Left colon (tissue), 2 donors: Measurements from ENCODE around the gene MTG1. TPM values are rescaled to one million over a fixed set of nuclear protein-coding genes. Genes with fewer than 3 reads are reported as not detected.
"Not testable (repeated sequence)": the region's sequence is repeated elsewhere in the genome, so short reads cannot be mapped to it uniquely, and the experiment has no call there.

ENCODE experiments used
- ATAC-seq: fragments of 200-7000 bp; cut with Tn5 transposase; one replicate; pipeline ENCODE4 v1.9.1; 2020; ENCODE audit warnings: mild to moderate bottlenecking, moderate library complexity
- DNase-seq, 2 donors: peaks; one replicate each; pipeline ENCODE4 v3.0.0-alpha.2; 2020
- intact Hi-C, 2 donors: fragments of 100-400 bp; cut with DNase I in 1 of 2; cut with micrococcal nuclease in 1 of 2; formaldehyde crosslinking; loops; one replicate each; pipeline versions ENCODE4 v1.11.2 to v1.14.0; 2022; cut with DNase I, micrococcal nuclease
- total RNA-seq, 2 donors: library from RNA; stranded (reverse); fragmentation: NEBNext Ultra II Directional; extraction: Animal tissue kit (Norgen Biotek cat#: 25700); gene quantifications; one replicate each; pipeline ENCODE4 v1.2.1, GENCODE V29; 2021
- donor health status: DM: no; HTN: no; CAD: no.
- donor health status: DM: yes; HTN: yes; CAD: no.

MTG1 gene
- total RNA-seq, 2 donors from 2014 or later: 38.0 to 49.5 TPM

GRCh38 chr10:133439517-133440461, 45.8 kb downstream of the MTG1 start:
- DNase-seq: no peak
- intact Hi-C loops: no loop called here

GRCh38 chr10:133440633-133441285, 46.8 kb downstream of the MTG1 start:
- ATAC-seq: no peak
- no peak for DNase-seq
- intact Hi-C loops: no loop called here

More at GRCh38 chr10:133439517-133440461, 45.8 kb downstream of the MTG1 start:
- no peak for ATAC-seq

- DNase-seq, intact Hi-C loops, ATAC-seq: not testable (repeated sequence)
Measured at GRCh38 chr10:133441356-133441755, 47.4 kb downstream of the MTG1 start.

DNA sequence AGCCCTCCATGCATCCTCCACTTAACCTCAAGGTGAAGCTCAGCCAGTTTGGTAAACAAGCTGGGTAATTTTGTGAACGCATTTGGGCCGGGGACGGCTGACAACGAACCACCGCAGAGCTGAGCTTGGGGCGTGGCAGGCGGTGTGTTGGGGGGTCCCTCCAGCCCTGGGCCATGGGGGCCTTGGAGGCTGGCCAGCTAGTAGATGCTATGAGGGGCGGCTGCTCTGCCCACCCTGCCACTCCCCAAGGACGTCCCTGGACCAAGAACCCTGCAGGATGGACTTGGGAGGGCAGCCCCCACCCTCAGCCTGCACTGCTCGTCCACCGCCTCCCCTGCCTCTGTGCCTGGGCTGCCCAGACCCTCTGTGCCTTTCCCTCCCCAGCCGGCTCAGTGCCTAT, 47.8 kb downstream of the MTG1 start:
- intact Hi-C loops: no loop called here
- DNase-seq: no peak
- no peak for ATAC-seq

DNA sequence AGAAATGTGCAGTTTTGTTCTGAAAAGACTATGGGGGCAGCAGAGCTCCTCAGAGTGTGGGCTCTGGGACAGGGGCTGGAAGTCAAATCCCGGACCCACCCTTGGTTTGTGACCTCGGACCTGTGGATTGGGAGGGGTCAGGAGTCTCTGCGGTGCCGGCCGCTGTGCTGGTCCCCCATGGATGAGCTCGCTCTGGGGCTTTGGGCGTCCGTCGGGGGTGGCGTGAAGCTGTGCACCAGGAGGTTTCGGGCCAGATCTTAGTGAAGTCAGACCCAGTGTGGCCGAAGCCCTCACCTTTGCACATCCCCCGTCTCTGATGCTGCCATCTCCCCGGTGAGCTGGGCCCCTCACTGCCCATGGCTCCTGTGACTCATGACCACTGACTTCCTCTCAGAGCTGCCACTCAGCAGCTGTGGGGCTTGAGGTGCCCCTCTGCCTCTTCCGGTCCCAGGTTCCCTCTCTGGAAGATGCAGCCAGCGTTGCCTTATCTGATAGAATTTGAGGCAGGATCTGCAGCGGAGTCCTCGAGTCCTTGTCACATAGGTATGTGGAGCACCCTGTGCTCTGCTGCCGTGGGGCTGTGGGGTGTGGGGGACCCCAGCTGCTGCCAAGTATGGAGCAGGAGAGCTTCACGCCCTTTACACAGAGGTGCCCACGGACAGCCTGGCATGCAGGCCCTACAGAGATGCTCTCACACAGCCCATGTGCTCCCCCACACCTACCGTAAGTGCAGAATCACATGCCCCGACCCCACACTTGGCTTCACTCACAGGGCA, 48.4 kb downstream of the MTG1 start:
- ATAC-seq (no peak), DNase-seq (no peak)
- intact Hi-C loops: no loop called here

- intact Hi-C loops: no loop called here
- no peak for DNase-seq
- ATAC-seq: no peak
Measured at GRCh38 chr10:133442967-133443924, 49.3 kb downstream of the MTG1 start.

DNA sequence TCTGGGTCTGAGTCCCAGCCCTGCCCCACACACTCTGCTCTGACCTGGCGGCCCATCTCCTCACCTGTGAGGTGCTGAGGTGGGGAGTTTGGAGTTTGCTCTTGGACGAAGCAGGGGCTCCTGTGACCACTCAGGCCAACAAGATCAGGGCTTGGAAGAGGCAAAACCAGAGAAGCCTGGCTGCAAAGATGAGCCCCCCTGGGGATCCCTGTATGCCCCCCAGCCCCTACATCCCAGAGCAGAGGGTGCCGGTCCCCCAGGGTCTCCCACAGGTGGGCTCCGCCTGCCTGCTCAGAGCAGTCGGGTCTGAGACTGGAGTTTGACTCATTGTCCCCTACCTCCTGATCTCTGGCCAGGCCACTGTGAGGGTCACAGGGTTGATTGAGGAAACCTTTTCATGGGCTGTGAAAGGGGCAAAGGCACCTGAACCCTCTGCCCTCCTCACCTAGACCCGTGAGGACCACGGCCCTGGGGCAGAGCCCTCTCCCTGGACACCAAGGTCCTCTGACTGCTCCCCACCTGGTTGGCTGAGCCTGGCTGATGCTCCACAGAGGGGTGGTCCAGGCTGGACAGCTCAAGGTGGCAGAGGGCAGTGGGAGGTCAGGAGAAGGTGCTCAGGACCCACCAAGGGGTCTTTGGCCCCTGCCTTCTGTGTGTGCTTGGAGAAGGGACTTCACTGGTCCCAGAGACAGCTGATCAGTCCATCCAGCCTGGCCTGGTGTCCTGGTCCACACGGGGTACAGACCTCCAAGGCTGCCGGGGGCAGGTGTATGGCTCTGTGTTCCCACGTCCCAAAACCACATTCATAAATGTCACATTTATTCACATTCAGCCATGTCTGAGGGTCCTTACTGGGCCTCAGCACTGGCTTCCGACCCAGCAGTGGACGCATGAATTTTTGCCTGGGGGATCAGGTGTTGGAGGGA, 50.6 kb downstream of the MTG1 start:
- intact Hi-C loops: no loop called here
- ATAC-seq (no peak), DNase-seq (no peak)

GRCh38 chr10:133445268-133445732, 51.3 kb downstream of the MTG1 start:
- DNase-seq (no peak), ATAC-seq (no peak)
- intact Hi-C loops: no loop called here

GRCh38 chr10:133445751-133446708, 52.1 kb downstream of the MTG1 start:
- no peak for DNase-seq
- ATAC-seq: no peak
- intact Hi-C loops: no loop called here

GRCh38 chr10:133446979-133447378, 53.0 kb downstream of the MTG1 start:
- intact Hi-C loops: no loop called here
- DNase-seq (no peak), ATAC-seq (no peak)

- intact Hi-C loops: no loop called here
- ATAC-seq: no peak
- no peak for DNase-seq
Measured at GRCh38 chr10:133448120-133448519, 54.2 kb downstream of the MTG1 start.

GRCh38 chr10:133451346-133451745, 57.4 kb downstream of the MTG1 start:
- ATAC-seq (no peak), DNase-seq (no peak)
- intact Hi-C loops: no loop called here

GRCh38 chr10:133452453-133452852, 58.5 kb downstream of the MTG1 start:
- no peak for ATAC-seq
- intact Hi-C loops: no loop called here
- no peak for DNase-seq

DNA sequence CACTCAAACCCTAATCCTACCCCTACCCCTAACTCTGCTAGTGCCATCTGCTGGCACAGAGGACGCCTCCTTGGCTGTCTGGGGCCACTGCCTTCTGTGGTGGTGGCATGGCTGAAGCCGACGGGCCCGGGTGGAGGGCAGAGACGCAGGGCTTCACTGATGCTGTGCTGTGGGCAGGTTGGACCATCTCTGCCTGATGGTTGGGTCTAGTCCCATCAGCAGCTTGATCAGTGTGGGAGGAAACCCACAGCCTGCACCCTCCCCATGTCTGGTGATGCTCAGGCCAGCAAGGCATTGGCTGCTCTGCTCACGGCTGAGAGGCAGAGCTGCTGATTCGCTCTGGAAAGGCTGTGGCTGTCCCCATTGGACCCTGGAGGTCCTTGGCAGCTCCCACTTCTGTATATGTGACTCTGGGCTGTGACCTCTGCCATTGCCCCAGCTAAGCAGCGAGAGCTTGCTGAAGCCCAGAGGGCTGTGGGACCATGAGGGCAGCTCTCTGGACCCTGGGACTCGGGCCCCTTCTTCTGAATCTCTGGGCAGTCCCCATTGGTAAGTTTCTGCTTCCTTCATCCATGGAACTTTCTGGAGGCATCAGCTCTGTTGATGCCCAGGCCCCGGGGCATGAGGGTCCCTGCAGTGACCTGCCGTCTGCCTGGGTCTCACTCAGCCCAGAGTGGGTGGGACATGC, 59.7 kb downstream of the MTG1 start, which contains the start of gene SCART1:
SCART1 (plus strand) TSS at position 430 of the 688 bp plus-strand sequence; CDS start at position 483, 53 bp downstream.
- ATAC-seq (no peak), DNase-seq (no peak)
- intact Hi-C loops: no loop called here

- DNase-seq (no peak), ATAC-seq (no peak)
- intact Hi-C loops: no loop called here
Measured at GRCh38 chr10:133454204-133454893, 60.4 kb downstream of the MTG1 start.
